Esophagus squamous epithelium (tissue), 5 donors: ENCODE measurements around the gene BAG2. TPM values are rescaled to one million over a fixed set of nuclear protein-coding genes. Genes with fewer than 3 reads are reported as not detected.

Experiments
- DNase-seq: peaks from one replicate; lab custom pipeline; 2025; lab: John Stamatoyannopoulos, UW
- H3K27ac ChIP-seq, 4 donors: fragments of 200-600 bp; sonication (generic); one replicate each; pipeline ENCODE4 v1.5.1; 2016 to 2019; ENCODE audit warnings: mild to moderate bottlenecking in 1 of 4
- H3K27me3 ChIP-seq, 4 donors: fragments of 200-600 bp; sonication (generic); 1 replicate in 3 of 4; 2 replicates in 1 of 4; pipeline versions ENCODE4 v1.5.1 to v1.6.0; 2017 to 2021; ENCODE audit warnings: antibody characterized with exemption in 1 of 4
- H3K36me3 ChIP-seq, 3 donors: fragments of 200-600 bp; sonication (generic); one replicate each; pipeline ENCODE4 v1.5.1; 2016 to 2019
- H3K4me1 ChIP-seq, 3 donors: fragments of 200-600 bp; sonication (generic); one replicate each; pipeline ENCODE4 v1.5.1; 2017 to 2019
- H3K4me3 ChIP-seq, 4 donors: fragments of 200-600 bp; sonication (generic); 1 replicate in 3 of 4; 2 replicates in 1 of 4; pipeline ENCODE4 v1.5.1; 2016 to 2019; ENCODE audit warnings: mild to moderate bottlenecking in 2 of 4, moderate library complexity in 1 of 4
- H3K9me3 ChIP-seq, 3 donors: fragments of 200-600 bp; sonication (generic); one replicate each; pipeline ENCODE4 v1.5.1; 2016 to 2019
- POLR2A ChIP-seq, 4 donors: fragments of 450-650 bp; IDR thresholded peaks; one replicate each; pipeline ENCODE4 v1.6.1; 2017; ENCODE audit warnings: antibody characterized with exemption in 4 of 4, mild to moderate bottlenecking in 4 of 4, moderate library complexity in 3 of 4
- WGBS, 2 donors: methylation state at CpG; one replicate each; pipeline ENCODE4 v1.1.5; 2018; 5-methylcytosine and 5-hydroxymethylcytosine counted together
- intact Hi-C: fragments of 100-400 bp; cut with DNase I; formaldehyde crosslinking; loops from one replicate; pipeline ENCODE4 v1.15.0; 2022
- total RNA-seq, 4 donors: library from RNA; depleted of rRNA; stranded (reverse); fragments of >200 nt; gene quantifications; one replicate each; pipeline ENCODE4 v1.1.0, GENCODE V29; 2016
- TF ChIP-seq, protein P1 (sequence below), 6 experiments: fragments of 450-650 bp in 4 of 6; fragments of 200-600 bp in 2 of 6; sonication (generic) in 2 of 6; IDR thresholded peaks; one replicate each; pipeline ENCODE4 v1.5.1; 2016 to 2019; ENCODE audit warnings: antibody characterized with exemption in 6 of 6, mild to moderate bottlenecking in 4 of 6, moderate library complexity in 4 of 6
- donor health status: DM: yes; HTN: yes; CAD: no.

The BAG2 gene
- total RNA-seq, 4 donors from 2014 or later = 0.38 to 6.7 (median 1.5) TPM

DNA sequence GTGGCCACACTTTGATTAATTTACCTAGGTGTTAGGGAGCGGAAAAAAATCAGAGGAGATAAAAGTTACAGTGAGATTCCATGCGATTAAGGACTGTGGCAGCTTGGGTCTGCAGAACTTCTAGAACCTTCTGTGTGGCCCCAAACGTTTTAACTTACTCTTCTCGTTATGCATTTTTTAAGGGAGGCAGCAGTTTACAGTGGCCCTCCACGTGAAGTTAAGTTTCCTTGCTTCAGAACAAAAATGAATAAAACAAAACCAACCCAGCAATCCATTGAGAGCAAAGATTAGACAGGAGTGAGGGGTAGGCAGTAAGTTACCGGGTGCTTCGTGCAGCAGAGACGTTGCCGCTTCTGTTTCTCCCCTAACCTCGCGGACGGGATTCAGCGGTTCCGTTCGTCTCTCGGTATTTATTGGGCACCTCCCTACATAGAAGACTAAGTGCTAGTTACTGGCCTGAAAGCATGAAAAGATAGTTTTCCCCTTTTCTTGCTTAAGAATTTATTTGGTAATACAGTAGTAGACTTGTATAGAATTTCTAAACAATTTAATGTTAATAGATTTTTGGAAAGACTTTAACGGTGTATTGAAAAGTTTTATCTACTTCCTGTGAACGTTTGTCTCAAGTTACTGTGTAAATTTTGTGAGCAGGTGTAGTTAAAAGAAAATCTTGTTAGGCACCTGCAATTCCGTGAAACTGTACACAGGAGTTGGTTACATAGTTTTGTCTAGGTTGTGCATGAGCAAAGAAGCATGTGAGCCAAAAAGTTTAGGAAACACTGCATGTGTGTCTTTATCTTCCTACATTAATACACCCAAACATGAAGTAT lies 1.1 kb downstream of the BAG2 start:
- peaks cover 0 to 40% (median 0%) of the 10 kb centered on the region in 3 donors for H3K4me1 ChIP-seq
- intact Hi-C loops = no loop called here
- peak overlapping the region; percentile 76 to 96 (median 90) for H3K27ac ChIP-seq
- whole genome bisulfite sequencing, 2 donors = 34 to 45% methylated on average over 19 of the region's 19 CpGs
- H3K9me3 ChIP-seq = no peaks in the 10 kb centered on the region
- peaks cover 0 to 10% (median 0%) of the 10 kb centered on the region in 3 donors for H3K36me3 ChIP-seq
- H3K27me3 ChIP-seq = peaks cover 0 to 10% (median 0%) of the 10 kb centered on the region in 4 donors
- no peak for DNase-seq
- H3K4me3 ChIP-seq = peak overlapping the region; percentile 57 to 79 (median 62)
- TF ChIP-seq, protein P1, sequence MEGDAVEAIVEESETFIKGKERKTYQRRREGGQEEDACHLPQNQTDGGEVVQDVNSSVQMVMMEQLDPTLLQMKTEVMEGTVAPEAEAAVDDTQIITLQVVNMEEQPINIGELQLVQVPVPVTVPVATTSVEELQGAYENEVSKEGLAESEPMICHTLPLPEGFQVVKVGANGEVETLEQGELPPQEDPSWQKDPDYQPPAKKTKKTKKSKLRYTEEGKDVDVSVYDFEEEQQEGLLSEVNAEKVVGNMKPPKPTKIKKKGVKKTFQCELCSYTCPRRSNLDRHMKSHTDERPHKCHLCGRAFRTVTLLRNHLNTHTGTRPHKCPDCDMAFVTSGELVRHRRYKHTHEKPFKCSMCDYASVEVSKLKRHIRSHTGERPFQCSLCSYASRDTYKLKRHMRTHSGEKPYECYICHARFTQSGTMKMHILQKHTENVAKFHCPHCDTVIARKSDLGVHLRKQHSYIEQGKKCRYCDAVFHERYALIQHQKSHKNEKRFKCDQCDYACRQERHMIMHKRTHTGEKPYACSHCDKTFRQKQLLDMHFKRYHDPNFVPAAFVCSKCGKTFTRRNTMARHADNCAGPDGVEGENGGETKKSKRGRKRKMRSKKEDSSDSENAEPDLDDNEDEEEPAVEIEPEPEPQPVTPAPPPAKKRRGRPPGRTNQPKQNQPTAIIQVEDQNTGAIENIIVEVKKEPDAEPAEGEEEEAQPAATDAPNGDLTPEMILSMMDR (IDR thresholded peaks at IDR 0.05) = no peak
- no peak for TF ChIP-seq POLR2A (IDR thresholded peaks at IDR 0.05)

DNA sequence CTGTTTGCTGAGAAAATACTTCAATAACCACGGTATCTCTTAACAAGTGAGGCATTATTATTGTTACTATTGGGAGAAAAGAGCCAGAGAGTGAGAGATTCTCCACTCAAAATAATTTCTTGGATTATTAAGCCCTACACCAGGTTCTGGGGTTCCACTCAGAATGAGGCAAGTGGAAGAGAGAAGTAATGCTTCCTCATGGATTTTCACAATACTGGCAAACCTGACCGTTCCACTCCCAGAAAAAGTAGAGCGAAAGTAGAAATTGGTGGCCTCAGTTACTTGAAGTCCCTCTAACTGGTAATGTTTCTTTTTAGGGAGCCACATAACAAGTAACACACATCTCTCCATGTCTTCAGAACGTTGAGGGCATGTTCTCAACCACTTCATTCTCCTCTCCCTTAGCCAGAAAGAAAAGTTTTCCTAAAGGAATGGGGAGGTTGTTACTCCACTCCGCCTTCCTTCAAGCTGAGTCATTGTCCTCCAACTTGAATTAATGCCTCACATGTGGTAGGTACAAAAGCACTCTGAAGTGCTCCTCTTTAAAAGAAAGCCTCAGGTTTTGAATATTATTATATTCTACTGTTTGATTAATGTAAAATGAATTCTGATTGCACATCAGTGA lies 1.9 kb downstream of the BAG2 start:
- peaks cover 0 to 40% (median 0%) of the 10 kb centered on the region in 3 donors for H3K4me1 ChIP-seq
- peak overlapping the region; percentile 1 to 96 (median 90) for H3K27ac ChIP-seq
- DNase-seq = no peak
- 61 to 65% methylated on average over 5 of the region's 5 CpGs for WGBS, 2 donors
- H3K27me3 ChIP-seq = peaks cover 0 to 10% (median 0%) of the 10 kb centered on the region in 4 donors
- H3K9me3 ChIP-seq = no peaks in the 10 kb centered on the region
- H3K4me3 ChIP-seq = peak overlapping the region in 3 of 4 donors; percentile 61 to 79 (median 62)
- intact Hi-C loops = no loop called here
- peaks cover 0 to 3% (median 0%) of the 10 kb centered on the region in 3 donors for H3K36me3 ChIP-seq
- TF ChIP-seq POLR2A (IDR thresholded peaks at IDR 0.05) = peak in 1 of 4 donors; percentile 28
- TF ChIP-seq, protein P1 (IDR thresholded peaks at IDR 0.05) = no peak

DNA sequence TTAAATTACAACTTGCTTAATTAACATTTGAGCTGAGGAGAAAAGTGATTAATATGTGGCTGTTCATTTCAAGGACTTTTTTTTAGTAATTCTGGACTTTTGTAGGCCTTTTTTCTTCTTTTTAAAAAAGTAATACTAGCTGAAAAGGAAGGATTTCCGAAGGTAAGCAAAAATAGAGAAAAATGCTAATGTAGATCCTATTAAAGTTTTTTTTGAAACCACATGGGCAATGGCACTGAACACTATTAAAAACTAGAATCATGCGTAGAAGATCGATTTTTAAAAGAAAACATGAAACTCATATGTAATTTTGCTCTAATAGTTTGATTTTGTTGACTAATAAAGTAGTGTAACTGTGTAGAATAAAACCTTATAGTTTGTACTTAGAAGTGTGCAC lies 2.4 kb downstream of the BAG2 start:
- intact Hi-C loops = no loop called here
- DNase-seq = no peak
- Histone ChIP-seq H3K4me1 (peaks cover 0 to 41% (median 0%) of the 10 kb centered on the region in 3 donors), H3K4me3 (peak overlapping the region in 3 of 4 donors; percentile 10 to 79 (median 62)), H3K9me3 (no peaks in the 10 kb centered on the region), H3K27ac (peak overlapping the region in 3 of 4 donors; percentile 89 to 96 (median 90)), H3K36me3 (no peaks in the 10 kb centered on the region), H3K27me3 (peaks cover 0 to 10% (median 0%) of the 10 kb centered on the region in 4 donors)
- TF ChIP-seq, protein P1 (IDR thresholded peaks at IDR 0.05) = no peak
- no peak for TF ChIP-seq POLR2A (IDR thresholded peaks at IDR 0.05)
- 79 to 81% methylated on average over 3 of the region's 3 CpGs for WGBS, 2 donors

DNA sequence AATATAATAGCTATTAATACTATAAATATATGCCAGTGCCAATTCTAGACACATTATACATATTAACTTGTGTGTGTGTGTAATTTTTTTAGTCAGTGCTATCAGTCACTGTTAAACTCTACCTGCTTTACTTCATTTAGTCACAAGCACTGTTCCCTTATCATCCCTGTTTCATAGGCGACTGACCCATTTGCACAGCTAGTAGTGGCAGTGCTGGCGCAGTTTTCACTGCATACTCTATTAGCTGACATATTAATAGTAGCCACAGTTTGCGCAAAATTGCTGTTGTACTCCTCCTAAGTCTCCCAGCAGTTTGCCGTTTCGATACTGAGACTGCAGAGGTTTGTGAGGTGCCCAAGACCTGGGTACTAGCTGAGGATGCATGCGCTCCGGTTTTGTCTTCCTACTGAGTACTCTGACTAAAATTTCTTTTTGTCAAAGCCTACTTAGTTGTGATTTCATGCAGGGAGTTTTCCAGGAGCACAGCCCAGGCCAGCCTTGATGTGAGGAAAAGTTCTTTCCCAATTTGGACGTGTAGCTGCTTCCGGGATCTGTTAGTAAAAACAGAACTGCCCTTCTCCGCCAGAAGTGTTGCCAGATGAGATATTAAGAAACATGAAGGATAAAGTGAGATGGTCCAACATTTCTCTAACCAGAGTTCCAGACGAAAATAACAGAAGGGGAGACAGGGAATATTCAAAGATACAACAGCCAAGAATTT lies 5.6 kb downstream of the BAG2 start:
- H3K36me3 ChIP-seq = peaks cover 0 to 3% (median 0%) of the 10 kb centered on the region in 3 donors
- H3K9me3 ChIP-seq = no peaks in the 10 kb centered on the region
- H3K4me1 ChIP-seq = peaks cover 0 to 30% (median 0%) of the 10 kb centered on the region in 3 donors
- TF ChIP-seq POLR2A (IDR thresholded peaks at IDR 0.05) = no peak
- TF ChIP-seq, protein P1 (IDR thresholded peaks at IDR 0.05) = no peak
- peak overlapping the region in 1 of 4 donors; percentile 39 for H3K4me3 ChIP-seq
- intact Hi-C loops = no loop called here
- H3K27ac ChIP-seq = peak overlapping the region; percentile 38 to 90 (median 87)
- DNase-seq = no peak
- H3K27me3 ChIP-seq = peaks cover 0 to 5% (median 0%) of the 10 kb centered on the region in 4 donors
- 77 to 87% methylated on average over 7 to 10 of the region's 11 CpGs for WGBS, 2 donors
